Gastroesophageal sphincter (tissue), 3 donors: ENCODE measurements around the gene C11orf52.

Source experiments
- POLR2A ChIP-seq, 2 donors: fragments of 450-650 bp; IDR thresholded peaks; one replicate each; pipeline ENCODE4 v1.6.1; 2017; ENCODE audit warnings: antibody characterized with exemption in 2 of 2, mild to moderate bottlenecking in 2 of 2, moderate library complexity in 1 of 2
- POLR2AphosphoS5 ChIP-seq: sonication (generic); formaldehyde crosslinking; IDR thresholded peaks from one replicate; pipeline ENCODE4 v1.6.1; 2017; ENCODE audit warnings: antibody characterized with exemption
- TF ChIP-seq, protein P1 (sequence below), 4 experiments: fragments of 200-600 bp in 2 of 4; fragments of 450-650 bp in 2 of 4; sonication (generic) in 1 of 4; IDR thresholded peaks; one replicate each; pipeline ENCODE4 v1.5.1; 2017 to 2019; ENCODE audit warnings: antibody characterized with exemption in 4 of 4, mild to moderate bottlenecking in 2 of 4, moderate library complexity in 2 of 4

DNA sequence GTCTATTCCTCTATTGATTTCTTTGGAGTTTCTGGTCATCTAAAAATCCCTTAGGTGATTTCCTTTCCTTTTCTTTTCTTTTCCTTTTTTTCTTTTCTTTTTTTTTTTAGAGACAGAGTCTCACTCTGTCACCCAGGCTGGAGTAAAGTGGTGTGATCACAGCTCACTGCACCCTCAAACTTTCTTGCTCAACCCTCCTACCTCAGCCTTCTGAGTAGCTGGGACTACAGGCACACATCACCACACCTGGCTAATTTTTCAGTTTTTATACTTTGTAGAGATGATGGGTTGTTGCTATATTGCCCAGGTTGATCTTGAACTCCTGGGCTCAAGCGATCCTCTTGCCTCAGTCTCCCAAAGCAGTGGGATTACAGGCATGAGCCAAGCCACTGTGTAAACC lies 1.9 kb upstream of the C11orf52 start:
- TF ChIP-seq, protein P1, sequence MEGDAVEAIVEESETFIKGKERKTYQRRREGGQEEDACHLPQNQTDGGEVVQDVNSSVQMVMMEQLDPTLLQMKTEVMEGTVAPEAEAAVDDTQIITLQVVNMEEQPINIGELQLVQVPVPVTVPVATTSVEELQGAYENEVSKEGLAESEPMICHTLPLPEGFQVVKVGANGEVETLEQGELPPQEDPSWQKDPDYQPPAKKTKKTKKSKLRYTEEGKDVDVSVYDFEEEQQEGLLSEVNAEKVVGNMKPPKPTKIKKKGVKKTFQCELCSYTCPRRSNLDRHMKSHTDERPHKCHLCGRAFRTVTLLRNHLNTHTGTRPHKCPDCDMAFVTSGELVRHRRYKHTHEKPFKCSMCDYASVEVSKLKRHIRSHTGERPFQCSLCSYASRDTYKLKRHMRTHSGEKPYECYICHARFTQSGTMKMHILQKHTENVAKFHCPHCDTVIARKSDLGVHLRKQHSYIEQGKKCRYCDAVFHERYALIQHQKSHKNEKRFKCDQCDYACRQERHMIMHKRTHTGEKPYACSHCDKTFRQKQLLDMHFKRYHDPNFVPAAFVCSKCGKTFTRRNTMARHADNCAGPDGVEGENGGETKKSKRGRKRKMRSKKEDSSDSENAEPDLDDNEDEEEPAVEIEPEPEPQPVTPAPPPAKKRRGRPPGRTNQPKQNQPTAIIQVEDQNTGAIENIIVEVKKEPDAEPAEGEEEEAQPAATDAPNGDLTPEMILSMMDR (IDR thresholded peaks at IDR 0.05), result no peak
- no peak for TF ChIP-seq POLR2A (IDR thresholded peaks at IDR 0.05)
- no peak for TF ChIP-seq POLR2AphosphoS5
